ENCODE data around the gene NISCH.

The NISCH gene

GRCh38 chr3:52454938-52455282 lies 494 bp upstream of the NISCH start:
- H3K27ac ChIP-seq, result peak overlapping the region; percentile 79
- TF ChIP-seq CTCF (IDR thresholded peaks at IDR 0.05), result no peak
- no peak for TF ChIP-seq ZFX (IDR thresholded peaks at IDR 0.05; ENCODE audit: borderline replicate concordance)

- TF ChIP-seq CTCF (IDR thresholded peaks at IDR 0.05) (no peak), ZFX (IDR thresholded peaks at IDR 0.05; ENCODE audit: borderline replicate concordance) (no peak)
- H3K27ac ChIP-seq, result peak overlapping the region; percentile 79
These were observed 880 bp downstream of the NISCH start for GRCh38 chr3:52456169-52456799.

GRCh38 chr3:52456800-52457183 lies 1.4 kb downstream of the NISCH start:
- peak overlapping the region; percentile 79 for H3K27ac ChIP-seq
- TF ChIP-seq CTCF (IDR thresholded peaks at IDR 0.05) (no peak), ZFX (IDR thresholded peaks at IDR 0.05; ENCODE audit: borderline replicate concordance) (no peak)

- no peak for TF ChIP-seq ZFX (IDR thresholded peaks at IDR 0.05; ENCODE audit: borderline replicate concordance)
- TF ChIP-seq CTCF (IDR thresholded peaks at IDR 0.05), result no peak
These were observed 2.8 kb downstream of the NISCH start for GRCh38 chr3:52458031-52458760.

GRCh38 chr3:52458770-52459545 lies 3.6 kb downstream of the NISCH start:
- no peak overlapping the region for H3K27ac ChIP-seq
- TF ChIP-seq CTCF (IDR thresholded peaks at IDR 0.05) (no peak), ZFX (IDR thresholded peaks at IDR 0.05; ENCODE audit: borderline replicate concordance) (no peak)

More at GRCh38 chr3:52458031-52458760, 2.8 kb downstream of the NISCH start:
- H3K27ac ChIP-seq, result 0 out of 2 replicates have a peak overlapping the region, but pooled peaks have one; percentile 79

GRCh38 chr3:52461874-52462273 lies 6.5 kb downstream of the NISCH start:
- H3K27ac ChIP-seq, result no peak overlapping the region
- TF ChIP-seq ZFX (IDR thresholded peaks at IDR 0.05; ENCODE audit: borderline replicate concordance), result no peak

GRCh38 chr3:52463416-52463815 lies 8.0 kb downstream of the NISCH start:
- TF ChIP-seq CTCF (IDR thresholded peaks at IDR 0.05), result no peak
- no peak for TF ChIP-seq ZFX (IDR thresholded peaks at IDR 0.05; ENCODE audit: borderline replicate concordance)
- no peak overlapping the region for H3K27ac ChIP-seq

Data from 22Rv1 (cell line).